Hepatic stellate cell (primary cell): ENCODE results near the gene ACOT13.
"Not testable (repeated sequence)": the region's sequence is repeated elsewhere in the genome, so short reads cannot be mapped to it uniquely, and the experiment has no call there.

Experiments
- DNase-seq: peaks from one replicate; pipeline ENCODE4 v3.0.0; 2011; ENCODE audit warnings: low spot score

Gene ACOT13

GRCh38 chr6:24692415-24692814 is 25.5 kb downstream of the ACOT13 start:
- DNase-seq = no peak

GRCh38 chr6:24692848-24693592 is 26.1 kb downstream of the ACOT13 start:
- DNase-seq = no peak

DNA sequence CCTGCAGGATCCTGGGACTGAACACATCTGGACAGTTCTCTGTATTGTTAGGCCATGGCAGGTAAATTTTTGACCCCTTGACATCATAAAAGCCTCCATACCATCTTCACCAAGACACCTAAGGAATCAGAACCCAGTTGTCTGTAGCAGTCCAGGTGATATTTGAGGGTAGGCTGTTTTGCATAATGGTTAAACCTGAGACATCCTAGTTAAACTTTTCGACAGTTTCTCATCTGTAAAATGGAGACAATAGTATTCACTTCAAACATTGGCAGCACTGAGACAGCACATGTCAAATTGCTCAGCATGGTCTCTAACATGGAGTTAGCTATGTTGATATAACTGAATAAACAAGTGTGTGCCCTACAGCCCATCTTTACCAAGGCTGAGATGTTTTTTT is 27.3 kb downstream of the ACOT13 start:
- DNase-seq = no peak

GRCh38 chr6:24695635-24696034 is 28.8 kb downstream of the ACOT13 start:
- DNase-seq = not testable (repeated sequence)

- no peak for DNase-seq
Observed at GRCh38 chr6:24696097-24696496, 29.2 kb downstream of the ACOT13 start.

DNA sequence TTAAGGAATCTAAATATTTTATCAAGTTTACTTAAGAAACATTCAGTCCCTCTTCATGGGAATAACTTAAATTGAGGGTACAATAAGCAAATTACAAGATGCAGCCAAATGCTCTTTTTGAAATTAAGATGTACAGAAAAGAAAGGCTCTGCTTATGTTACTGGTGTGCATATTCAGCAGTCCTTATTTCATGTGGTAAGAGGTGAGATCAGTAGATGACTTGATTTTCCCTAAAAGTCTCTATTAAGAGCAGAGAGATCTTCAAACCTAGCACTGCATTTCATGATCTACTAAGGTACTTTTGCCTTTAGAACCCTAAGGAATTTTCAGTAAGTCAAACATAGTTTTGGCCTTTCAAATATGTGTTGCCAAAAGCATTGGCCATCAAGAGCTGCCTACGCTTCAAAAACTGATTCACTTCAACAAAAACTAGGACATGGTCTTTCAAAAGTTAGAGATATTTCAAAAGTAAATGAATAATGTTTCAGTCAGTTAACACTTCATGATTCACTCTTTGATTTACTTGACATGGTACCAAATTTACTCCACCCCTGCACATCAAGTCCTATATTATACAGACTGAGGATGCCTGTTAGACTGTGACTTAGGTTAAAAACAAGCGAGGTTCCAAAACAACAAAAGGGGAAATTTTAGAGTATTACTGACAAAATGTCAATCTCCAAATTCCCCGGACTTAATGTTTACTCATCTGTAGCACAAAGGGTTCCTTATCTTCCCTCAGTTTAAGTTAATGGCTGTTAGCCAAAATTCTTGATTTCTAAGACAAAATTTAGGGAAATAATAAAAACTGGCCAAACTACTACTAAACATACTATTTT is 32.9 kb downstream of the ACOT13 start:
- no peak for DNase-seq

GRCh38 chr6:24702720-24703282 is 35.9 kb downstream of the ACOT13 start:
- DNase-seq = no peak

DNA sequence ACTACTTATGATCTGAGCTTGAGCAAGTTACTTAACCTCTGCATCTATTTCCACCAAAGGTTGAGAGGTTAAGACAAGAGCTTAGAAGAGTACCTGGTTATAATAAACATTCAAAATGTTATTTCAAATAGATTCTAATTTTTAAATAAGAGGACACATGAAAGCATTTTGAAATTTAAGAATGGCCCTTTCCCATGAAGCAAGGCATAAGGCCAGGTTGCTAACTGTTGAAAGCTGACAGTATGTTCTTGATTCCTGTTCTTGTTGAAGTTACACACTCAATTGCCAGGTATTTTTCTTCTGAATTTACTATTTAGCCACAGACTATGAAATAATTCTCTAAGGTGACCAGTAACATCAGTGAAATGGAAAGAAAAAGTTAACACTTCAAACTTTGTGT is 37.6 kb downstream of the ACOT13 start:
- no peak for DNase-seq

GRCh38 chr6:24708612-24709011 is 41.7 kb downstream of the ACOT13 start:
- DNase-seq = no peak

DNA sequence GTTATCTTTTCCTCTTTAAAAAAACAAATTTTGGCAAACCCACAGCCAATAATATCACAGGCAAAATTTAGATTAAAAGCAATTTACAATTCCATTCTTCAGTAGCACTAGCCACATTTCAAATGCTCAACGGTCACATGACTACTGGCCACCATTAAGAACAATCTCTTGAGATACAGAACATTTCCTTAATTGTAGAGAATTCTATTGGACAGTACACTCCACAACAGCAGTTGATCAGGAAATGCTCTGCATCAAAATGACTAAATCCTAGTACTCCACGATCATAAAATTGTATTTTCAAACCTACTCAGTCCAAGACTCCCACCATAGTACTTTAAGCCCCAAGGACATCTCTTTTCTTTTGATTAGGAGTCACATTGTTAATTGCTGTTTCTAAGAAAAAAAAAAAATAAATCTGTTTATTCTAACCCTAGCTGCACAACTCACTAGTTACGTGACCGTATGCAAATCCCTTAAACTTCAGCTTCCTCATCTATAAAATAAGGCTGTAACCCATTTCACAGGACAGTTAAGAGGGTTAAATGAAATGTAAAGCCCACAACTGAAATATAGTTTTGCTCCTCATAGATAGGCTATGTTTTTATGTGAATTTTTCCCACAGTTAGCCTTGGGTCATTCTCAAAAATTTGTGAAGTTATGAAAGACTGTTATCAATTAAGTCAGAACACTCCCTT is 42.3 kb downstream of the ACOT13 start:
- DNase-seq = no peak

DNA sequence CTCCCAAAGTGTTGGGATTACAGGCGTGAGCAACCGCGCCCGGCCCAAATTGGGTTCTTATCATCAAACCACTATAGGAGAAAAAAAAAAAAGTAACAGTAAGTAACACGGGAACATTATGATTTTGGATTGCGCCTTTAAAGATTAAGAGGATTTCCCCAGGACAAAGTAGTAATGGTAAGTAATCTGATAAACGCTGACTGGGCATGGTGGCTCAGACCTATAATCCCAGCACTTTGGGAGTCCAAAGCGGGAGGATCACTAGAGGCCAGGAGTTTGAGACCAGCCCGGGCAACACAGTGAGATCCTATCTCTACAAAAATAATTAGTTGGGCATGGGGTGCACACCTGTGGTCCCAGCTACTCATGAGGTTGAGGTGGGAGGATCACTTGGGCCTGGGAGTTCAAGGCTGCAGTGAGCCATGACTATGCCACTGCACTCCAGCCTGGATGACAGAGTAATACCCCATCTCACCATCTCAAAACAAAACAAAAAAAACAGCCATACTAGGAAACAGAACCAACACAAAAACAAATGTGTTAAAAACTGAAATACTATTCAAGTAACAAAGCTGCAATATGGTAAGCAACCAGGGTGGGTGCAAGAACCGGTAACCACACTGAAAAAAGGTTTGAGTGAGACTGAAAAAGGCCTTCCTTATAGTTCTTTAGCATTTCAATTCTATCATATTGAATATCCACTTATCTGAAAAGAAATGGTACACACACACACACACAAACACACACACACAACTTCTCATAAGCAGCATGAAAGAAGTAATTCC is 43.8 kb downstream of the ACOT13 start:
- no peak for DNase-seq

- DNase-seq = not testable (repeated sequence)
Observed at GRCh38 chr6:24716602-24717148, 49.8 kb downstream of the ACOT13 start.

DNA sequence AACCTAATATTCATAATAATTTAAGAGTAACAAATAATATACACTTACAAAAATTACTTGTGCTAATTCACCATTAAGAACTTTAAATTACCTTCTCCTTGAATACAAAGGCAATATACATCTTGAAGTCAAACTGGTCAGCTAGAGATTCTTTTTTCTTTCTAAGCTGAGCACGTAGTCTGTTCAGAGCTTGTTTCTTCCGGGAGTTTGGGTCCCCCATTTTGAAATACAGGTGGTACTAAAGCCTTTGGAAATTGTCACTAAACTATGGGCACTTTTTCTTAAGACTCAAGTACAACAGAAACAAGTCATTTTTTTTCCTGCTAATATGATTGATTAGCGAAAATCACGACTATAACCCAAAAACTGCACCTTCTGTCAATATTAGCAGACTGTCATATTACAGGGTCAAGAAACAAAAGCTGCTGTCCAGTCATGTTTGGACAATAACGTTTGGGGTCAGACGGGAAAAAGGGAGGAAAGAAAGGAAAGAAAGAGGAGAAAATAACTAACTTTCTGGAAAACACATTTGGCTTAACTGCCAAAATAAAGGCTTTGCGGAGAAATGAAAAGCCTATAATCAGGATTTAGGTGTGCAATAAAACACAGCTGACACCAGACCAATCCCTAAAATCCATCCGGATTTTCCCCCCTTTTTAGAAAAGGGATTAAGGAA is 51.7 kb downstream of the ACOT13 start:
- no peak for DNase-seq

GRCh38 chr6:24719125-24719971 is 52.5 kb downstream of the ACOT13 start, which contains the start of gene C6orf62:
C6orf62 (minus strand) TSS chr6:24719154; CDS start chr6:24718668, 486 bp downstream.
- DNase-seq = peak; percentile 17

DNA sequence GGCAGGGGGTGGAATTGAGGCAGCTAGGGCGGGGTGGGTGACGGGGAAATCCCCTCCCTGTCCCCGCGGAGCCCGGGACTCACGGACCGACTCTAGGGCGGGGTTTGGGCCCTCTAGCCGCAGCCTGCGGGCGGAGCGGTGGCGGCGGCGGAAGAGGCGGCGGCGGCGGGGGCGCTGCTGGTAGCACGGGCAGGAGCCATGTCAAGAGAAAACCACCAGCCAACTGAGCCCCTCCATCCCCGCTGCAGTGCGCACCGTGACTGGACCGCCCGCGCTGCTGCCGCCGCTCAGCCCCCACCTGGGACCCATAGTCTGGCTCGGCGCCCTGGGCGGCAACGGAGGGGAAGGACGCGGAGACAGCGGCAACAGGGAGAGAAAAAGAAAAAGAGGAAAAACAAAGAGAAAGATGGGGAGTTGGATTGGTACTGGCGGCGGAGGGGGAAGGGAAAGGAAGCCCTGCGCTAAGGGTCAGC is 53.3 kb downstream of the ACOT13 start:
- peak; percentile 44 for DNase-seq

DNA sequence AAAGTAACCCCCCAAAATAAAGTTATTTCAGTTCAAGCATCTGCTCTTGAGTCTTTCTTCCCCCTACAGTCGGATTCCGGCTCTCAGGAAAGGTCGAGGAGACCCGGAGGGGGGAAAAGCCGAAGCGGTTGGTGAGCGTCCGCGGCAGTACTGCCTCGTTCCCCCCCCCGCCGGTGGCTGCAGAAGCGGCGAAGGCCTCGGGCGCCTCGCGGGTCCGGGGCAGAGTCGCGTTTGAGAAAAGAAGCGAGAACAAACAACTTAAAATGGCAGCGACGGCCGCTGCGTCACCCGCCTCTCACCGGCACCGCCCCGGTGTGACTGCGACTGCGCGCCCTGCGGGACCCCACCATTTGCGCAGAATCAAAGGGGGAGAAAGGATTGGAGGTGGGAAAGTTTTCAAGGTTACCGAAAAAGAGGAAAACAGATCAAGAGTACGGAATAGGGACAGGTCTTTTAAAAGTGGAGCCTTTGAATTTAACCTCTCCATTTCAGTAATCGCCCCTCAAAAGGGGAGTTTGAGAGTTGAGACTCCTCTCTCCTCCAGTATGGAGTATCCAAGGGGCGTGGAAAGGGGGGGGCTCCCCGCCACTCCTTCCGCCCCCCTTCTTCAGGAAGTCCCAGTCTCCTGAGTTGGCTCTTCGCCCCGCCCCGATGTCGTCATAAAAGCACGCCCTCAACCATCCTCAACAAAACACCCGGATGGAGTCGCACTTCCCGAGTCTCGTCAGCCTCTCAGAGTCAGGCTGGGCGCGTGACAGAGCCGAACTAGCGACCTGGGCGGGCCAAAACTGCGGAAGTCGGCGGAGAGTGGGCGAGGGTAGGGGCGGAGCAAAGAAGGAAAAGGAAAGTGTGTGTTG is 54.0 kb downstream of the ACOT13 start:
- peak; percentile 95 for DNase-seq

GRCh38 chr6:24721461-24722215 is 54.8 kb downstream of the ACOT13 start:
- peak; percentile 73 for DNase-seq

DNA sequence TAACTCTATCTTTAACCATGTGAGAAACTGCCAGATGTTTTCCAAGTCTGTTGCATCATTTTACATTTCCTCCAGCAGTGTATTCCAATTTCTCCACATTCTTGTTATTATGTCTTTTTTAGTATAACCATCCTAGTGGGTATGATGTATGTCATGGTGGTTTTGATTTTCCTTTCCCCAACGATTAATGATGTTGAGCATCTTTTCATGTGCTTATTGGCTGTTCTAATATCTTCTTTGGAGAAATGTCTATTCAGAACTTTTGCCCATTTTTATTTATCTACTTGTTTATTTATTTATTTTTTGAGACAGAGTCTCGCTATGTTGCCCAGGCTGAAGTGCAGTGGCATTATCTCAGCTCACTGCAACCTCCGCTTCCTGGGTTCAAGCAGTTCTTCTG is 56.4 kb downstream of the ACOT13 start:
- DNase-seq = no peak
